Measurements from ENCODE around the gene CNGB1. TPM values are rescaled to one million over a fixed set of nuclear protein-coding genes. Genes with fewer than 3 reads are reported as not detected.

Gene CNGB1
- total RNA-seq, 3 donors from 2014 or later (not counting 1 experiment from before 2014, with no cell fraction given) = not detected

GRCh38 chr16:57984443-57985203, 13.7 kb upstream of the CNGB1 start:
- H3K4me3 ChIP-seq (ENCODE audit: low read length) = peak overlapping the region; percentile 34
- no peak overlapping the region for H3K27ac ChIP-seq (ENCODE audit: low read length)
- intact Hi-C loops (cut with micrococcal nuclease) = no loop called here

GRCh38 chr16:57982385-57982784, 11.5 kb upstream of the CNGB1 start:
- no peak for TF ChIP-seq CTCF (IDR thresholded peaks at IDR 0.05)
- Histone ChIP-seq H3K4me3 (ENCODE audit: low read length) (no peak overlapping the region), H3K9me3 (ENCODE audit: control insufficient read depth, insufficient read depth, low read length) (no peaks in the 10 kb centered on the region), H3K27me3 (ENCODE audit: control insufficient read depth, insufficient read depth, low read length) (no peaks in the 10 kb centered on the region), H3K27ac (ENCODE audit: low read length) (no peak overlapping the region), H3K4me1 (ENCODE audit: control insufficient read depth, insufficient read depth, low read length) (peaks cover 21% of the 10 kb centered on the region), H3K36me3 (ENCODE audit: control insufficient read depth, insufficient read depth, low read length) (no peaks in the 10 kb centered on the region)
- Mint-ChIP-seq H3K36me3 (no peaks in the 10 kb centered on the region), H3K9me3 (no peaks in the 10 kb centered on the region), H3K27me3 (ENCODE audit: low read depth in 2 of 2) (no peaks in the 10 kb centered on the region), H3K4me3 (no peak overlapping the region), H3K27ac (no peak overlapping the region), H3K4me1 (peaks cover 0 to 13% of the 10 kb centered on the region in 2 donors)
- DNase-seq (no peak), ATAC-seq (no peak)
- 92% methylated on average over 2 of the region's 5 CpGs for WGBS (ENCODE audit: insufficient coverage)
- intact Hi-C loops (cut with micrococcal nuclease) = no loop called here

More at GRCh38 chr16:57984443-57985203, 13.7 kb upstream of the CNGB1 start:
- WGBS (ENCODE audit: insufficient coverage) = 10% methylated on average over 64 of the region's 64 CpGs
- Mint-ChIP-seq H3K9me3 (no peaks in the 10 kb centered on the region), H3K27me3 (ENCODE audit: low read depth in 2 of 2) (no peaks in the 10 kb centered on the region), H3K27ac (peak overlapping the region in 1 of 2 donors; percentile 81), H3K4me3 (peak overlapping the region; percentile 93), H3K36me3 (no peaks in the 10 kb centered on the region), H3K4me1 (peaks cover 0 to 13% of the 10 kb centered on the region in 2 donors)
- H3K4me1 ChIP-seq (ENCODE audit: control insufficient read depth, insufficient read depth, low read length) = peaks cover 21% of the 10 kb centered on the region
- no peaks in the 10 kb centered on the region for H3K9me3 ChIP-seq (ENCODE audit: control insufficient read depth, insufficient read depth, low read length)
- no peak for TF ChIP-seq CTCF (IDR thresholded peaks at IDR 0.05)
- ATAC-seq (peak; percentile 94 to 97 (median 95)), DNase-seq (peak; percentile 73 to 96)
- H3K27me3 ChIP-seq (ENCODE audit: control insufficient read depth, insufficient read depth, low read length) = no peaks in the 10 kb centered on the region
- no peaks in the 10 kb centered on the region for H3K36me3 ChIP-seq (ENCODE audit: control insufficient read depth, insufficient read depth, low read length)

GRCh38 chr16:57981636-57982035, 10.7 kb upstream of the CNGB1 start:
- Mint-ChIP-seq H3K27ac (no peak overlapping the region), H3K27me3 (ENCODE audit: low read depth in 2 of 2) (no peaks in the 10 kb centered on the region), H3K4me1 (peaks cover 0 to 13% of the 10 kb centered on the region in 2 donors), H3K4me3 (no peak overlapping the region), H3K9me3 (no peaks in the 10 kb centered on the region), H3K36me3 (no peaks in the 10 kb centered on the region)
- H3K4me1 ChIP-seq (ENCODE audit: control insufficient read depth, insufficient read depth, low read length) = peaks cover 21% of the 10 kb centered on the region
- H3K9me3 ChIP-seq (ENCODE audit: control insufficient read depth, insufficient read depth, low read length) = no peaks in the 10 kb centered on the region
- ATAC-seq (no peak), DNase-seq (no peak)
- no peaks in the 10 kb centered on the region for H3K36me3 ChIP-seq (ENCODE audit: control insufficient read depth, insufficient read depth, low read length)
- TF ChIP-seq CTCF (IDR thresholded peaks at IDR 0.05) = no peak
- intact Hi-C loops (cut with micrococcal nuclease) = no loop called here
- no peak overlapping the region for H3K27ac ChIP-seq (ENCODE audit: low read length)
- WGBS (ENCODE audit: insufficient coverage) = 92% methylated on average over 6 of the region's 7 CpGs
- H3K4me3 ChIP-seq (ENCODE audit: low read length) = no peak overlapping the region
- H3K27me3 ChIP-seq (ENCODE audit: control insufficient read depth, insufficient read depth, low read length) = no peaks in the 10 kb centered on the region

Data from natural killer cell (primary cell).